Measurements from ENCODE around the gene MTTP. TPM values are rescaled to one million over a fixed set of nuclear protein-coding genes. Genes with fewer than 3 reads are reported as not detected.
"Not testable (repeated sequence)": the region's sequence is repeated elsewhere in the genome, so short reads cannot be mapped to it uniquely, and the experiment has no call there.

Gene MTTP
- 2.0 TPM for total RNA-seq
- long read RNA-seq, full-length matches to known transcripts: 1 of 3 reads
- long read RNA-seq, partial matches to known transcripts: 1 of 3 reads
- long read RNA-seq, other reads (novel, unspliced or antisense): 1 of 3 reads

GRCh38 chr4:99574530-99575324 lies at the start of gene MTTP:
TSS of gene MTTP (plus strand) at chr4:99574824. CDS start at chr4:99574910, 86 bp downstream.
- ATAC-seq (no peak), DNase-seq (no peak)
- intact Hi-C loops (cut with micrococcal nuclease): no loop called here

DNA sequence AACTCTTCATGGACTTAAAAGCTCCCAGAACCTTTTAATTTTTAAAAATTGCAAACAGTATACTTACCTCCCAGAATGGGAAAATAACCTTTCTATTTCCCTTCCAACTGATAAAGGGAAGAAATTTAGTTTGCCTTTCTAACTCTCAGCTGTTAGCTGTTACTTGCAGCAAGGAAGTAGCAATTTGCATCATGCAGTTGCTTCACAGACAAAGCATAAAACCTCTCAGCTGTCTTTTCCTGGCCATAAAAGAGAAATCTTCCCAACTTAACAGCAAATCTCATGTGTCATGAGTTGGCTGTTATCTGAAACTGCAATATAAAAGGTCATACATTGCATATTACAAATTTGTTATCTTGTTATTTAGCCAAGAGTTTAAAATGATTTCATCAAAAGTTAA lies 45.4 kb upstream of the MTTP start:
- peak; percentile 27 for ATAC-seq
- intact Hi-C loops (cut with micrococcal nuclease): no loop called here
- DNase-seq: no peak

GRCh38 chr4:99529956-99530355 lies 44.7 kb upstream of the MTTP start:
- ATAC-seq: no peak
- DNase-seq: no peak
- intact Hi-C loops (cut with micrococcal nuclease): no loop called here

DNA sequence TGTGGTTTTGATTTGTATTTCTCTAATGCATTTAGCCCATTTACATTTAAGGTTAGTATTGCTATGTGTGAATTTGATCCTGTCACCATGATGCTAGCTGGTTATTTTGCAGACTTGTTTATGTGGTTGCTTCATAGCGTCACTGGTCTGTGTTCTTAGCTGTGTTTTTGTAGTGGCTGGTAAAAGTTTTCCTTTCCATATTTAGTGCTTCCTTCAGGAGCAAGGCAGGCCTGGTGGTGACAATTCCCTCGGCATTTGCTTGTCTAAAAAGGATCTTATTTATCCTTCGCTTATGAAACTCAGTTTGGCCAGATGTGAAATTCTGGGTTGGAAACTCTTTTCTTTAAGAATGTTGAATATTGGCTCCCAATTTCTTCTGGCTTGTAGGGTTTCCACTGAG lies 39.9 kb upstream of the MTTP start:
- DNase-seq: not testable (repeated sequence)
- peak; percentile 54 for ATAC-seq

DNA sequence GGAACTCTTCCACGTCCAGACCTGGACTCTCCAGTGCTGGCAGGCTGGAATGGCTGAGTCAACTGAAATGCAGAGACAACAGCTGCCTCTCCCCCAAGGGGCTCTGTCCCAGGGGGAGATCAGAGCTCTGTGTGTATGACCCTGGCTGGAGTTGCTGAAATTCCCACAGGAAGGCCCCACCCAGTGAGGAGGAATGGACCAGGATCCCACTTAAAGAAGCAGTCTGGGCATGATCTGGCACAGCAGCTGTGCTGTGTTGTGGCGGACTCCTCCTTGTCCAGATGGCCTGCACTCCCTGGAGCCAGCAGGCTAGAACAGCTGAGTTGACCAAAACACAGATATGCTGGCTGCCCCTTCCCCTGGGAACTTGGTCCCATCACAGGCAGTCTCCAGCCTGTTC lies 38.4 kb upstream of the MTTP start:
- DNase-seq (peak; percentile 32), ATAC-seq (peak; percentile 75)
- intact Hi-C loops (cut with micrococcal nuclease): no loop called here

More for the DNA sequence above, 39.9 kb upstream of the MTTP start:
- intact Hi-C loops (cut with micrococcal nuclease): not testable (repeated sequence)

GRCh38 chr4:99536848-99537247 lies 37.8 kb upstream of the MTTP start:
- DNase-seq: no peak
- intact Hi-C loops (cut with micrococcal nuclease): no loop called here
- ATAC-seq: no peak

- no peak for DNase-seq
- no peak for ATAC-seq
- intact Hi-C loops (cut with micrococcal nuclease): no loop called here
These were observed 37.0 kb upstream of the MTTP start for GRCh38 chr4:99537674-99538073.

DNA sequence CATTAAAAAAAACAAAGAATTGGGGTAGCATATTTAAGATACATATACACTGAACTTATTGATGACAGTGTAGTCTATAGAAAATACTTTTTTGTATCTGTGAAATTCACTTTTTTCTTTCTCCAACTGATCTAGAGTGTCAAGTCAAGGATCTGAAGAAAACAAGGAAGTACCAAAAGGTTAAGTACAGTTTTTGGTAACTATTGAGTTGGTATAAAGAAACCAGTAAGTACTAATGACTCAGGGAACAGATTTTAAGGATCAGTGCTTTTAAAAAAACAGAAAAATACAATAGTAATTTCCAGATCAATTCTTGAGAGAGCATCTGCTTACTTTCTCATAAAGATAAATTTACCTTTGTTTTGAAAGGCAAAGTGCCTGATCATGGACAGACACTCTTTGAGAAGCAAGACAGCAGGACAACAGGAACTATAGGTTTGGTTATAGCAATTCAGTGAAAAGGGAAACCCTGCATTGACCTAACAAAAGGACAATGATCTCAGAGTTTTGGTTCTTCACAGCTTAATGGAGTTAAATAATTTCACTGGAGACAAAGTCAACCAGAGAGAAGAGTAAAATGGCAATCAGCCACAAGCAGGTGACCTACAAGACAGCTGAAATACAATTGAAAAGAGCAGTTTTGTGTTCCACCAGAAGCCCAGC lies 34.2 kb upstream of the MTTP start:
- no peak for ATAC-seq
- intact Hi-C loops (cut with micrococcal nuclease): no loop called here
- no peak for DNase-seq

GRCh38 chr4:99552872-99553271 lies 21.8 kb upstream of the MTTP start:
- intact Hi-C loops (cut with micrococcal nuclease): no loop called here
- ATAC-seq: no peak
- no peak for DNase-seq

GRCh38 chr4:99563310-99564186 lies 11.1 kb upstream of the MTTP start, which contains the start of gene TRMT10A:
TSS of gene TRMT10A (minus strand) at chr4:99564039. CDS start at chr4:99559338, 4,701 bp downstream.
- intact Hi-C loops (cut with micrococcal nuclease): loop anchor here (5.0 kb wide), 3 partner anchors 244 to 384 kb away; partner anchors contain the start of genes DNAJB14 and LAMTOR3
- ATAC-seq: peak; percentile 99
- DNase-seq: peak; percentile 98

GRCh38 chr4:99564921-99565320 lies 9.7 kb upstream of the MTTP start:
- ATAC-seq (no peak), DNase-seq (no peak)
- intact Hi-C loops (cut with micrococcal nuclease): loop anchor here (5.0 kb wide), 3 partner anchors 242 to 382 kb away; partner anchors contain the start of genes DNAJB14 and LAMTOR3

- ATAC-seq (no peak), DNase-seq (no peak)
- intact Hi-C loops (cut with micrococcal nuclease): no loop called here
These were observed 2.7 kb upstream of the MTTP start for GRCh38 chr4:99571883-99572282.

DNA sequence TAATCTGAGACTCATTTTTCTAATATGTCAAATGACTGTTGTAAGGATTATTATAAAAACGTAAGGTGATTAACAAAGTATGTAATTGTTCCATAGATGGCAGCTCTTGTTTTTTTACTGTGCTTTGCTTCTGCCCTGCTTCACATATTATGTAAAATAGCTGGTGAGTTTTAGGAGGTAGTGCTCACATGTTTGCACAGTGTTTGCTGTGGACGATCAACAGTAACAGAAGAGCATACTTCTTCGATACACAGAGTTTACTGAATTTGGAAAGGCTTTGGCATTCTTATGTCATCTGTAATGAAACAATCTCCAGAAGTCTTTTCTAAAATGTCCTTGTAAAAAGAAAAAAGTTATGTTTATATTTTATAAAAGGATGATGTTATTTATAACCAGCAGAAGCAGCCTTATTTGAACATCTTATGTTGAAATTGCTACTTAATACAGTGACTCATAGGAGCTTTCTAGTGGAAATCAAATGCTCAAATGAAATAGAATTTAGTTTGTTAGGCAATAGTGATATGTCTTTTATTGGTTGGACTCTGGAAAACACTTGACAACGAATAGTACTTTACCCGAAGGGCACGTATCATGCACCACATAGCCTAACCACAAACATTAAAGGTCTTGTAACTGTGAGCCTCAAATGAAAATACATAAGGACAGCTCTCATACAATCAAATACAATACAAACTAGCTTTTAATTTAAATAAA lies 1.9 kb upstream of the MTTP start:
- intact Hi-C loops (cut with micrococcal nuclease): no loop called here
- ATAC-seq (no peak), DNase-seq (no peak)

DNA sequence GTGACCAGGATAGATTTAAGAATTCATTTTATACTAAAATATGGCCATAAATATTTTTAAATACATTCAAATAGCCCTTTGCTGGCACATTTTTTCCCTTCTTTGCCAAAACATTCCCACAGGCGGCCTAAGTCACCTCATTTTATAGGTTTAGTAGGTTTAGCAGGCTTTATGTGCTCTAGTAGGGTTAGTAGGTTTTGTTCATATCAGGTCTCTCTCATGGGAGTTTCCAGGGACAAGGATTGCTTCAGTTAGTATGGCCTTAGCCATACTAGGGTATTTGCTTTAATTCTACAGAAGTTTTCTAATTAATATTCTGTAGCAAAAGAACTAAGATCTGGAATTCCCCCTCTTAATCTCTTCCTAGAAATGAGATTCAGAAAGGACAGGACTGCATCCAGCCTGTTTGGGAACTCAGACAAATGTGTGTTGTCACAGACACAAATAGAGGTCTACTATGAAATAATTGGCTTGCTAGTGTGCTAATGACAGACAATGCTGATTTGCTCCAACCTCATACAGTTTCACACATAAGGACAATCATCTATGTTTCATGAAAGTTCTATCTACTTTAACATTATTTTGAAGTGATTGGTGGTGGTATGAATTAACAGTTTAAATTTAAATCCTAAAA lies 772 bp upstream of the MTTP start:
- intact Hi-C loops (cut with micrococcal nuclease): no loop called here
- ATAC-seq (no peak), DNase-seq (no peak)

- DNase-seq (no peak), ATAC-seq (no peak)
- intact Hi-C loops (cut with micrococcal nuclease): no loop called here
These were observed 4.1 kb downstream of the MTTP start for GRCh38 chr4:99578714-99579113.

GRCh38 chr4:99585516-99585915 lies 10.9 kb downstream of the MTTP start:
- ATAC-seq (no peak), DNase-seq (no peak)
- intact Hi-C loops (cut with micrococcal nuclease): no loop called here

DNA sequence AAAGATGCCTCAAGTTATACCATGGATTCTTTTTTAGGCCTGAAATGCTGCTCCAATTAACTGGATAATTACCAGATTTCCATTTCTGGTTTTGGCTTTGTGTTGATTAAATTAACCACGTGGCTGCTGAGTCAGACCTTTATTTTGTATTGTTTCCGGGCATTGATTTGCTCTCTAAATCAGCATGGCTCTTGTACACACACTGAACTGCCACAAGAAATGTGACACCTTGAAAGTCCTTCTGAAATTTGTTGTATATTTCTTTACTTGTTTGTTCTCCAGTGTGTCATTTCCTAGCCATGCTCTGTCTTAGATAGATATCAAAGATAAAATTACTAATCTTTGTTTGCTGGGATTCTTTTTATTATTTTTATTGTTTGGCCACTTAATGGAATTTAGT lies 11.7 kb downstream of the MTTP start:
- intact Hi-C loops (cut with micrococcal nuclease): no loop called here
- ATAC-seq (no peak), DNase-seq (no peak)

DNA sequence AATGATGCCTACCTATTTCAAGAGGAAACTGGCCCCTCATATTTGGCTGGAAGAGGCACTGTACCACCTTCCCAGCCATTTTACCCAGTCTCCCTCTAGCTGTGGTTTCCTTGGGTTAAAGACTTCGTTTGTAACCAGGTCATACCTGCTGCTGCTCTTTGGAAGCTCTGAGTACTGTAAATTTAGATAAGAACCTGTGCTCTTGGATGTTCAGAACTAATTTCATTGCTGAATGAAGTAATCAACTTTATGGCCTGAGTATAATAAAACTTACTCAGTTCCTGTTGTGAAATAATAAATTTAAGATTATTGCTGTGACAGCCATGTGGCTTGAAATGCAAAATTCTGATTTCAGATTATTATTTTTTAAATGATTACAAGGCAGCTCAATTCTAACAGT lies 12.2 kb downstream of the MTTP start:
- intact Hi-C loops (cut with micrococcal nuclease): no loop called here
- ATAC-seq (no peak), DNase-seq (no peak)

All from left ventricle myocardium superior (tissue), 1 donor.